ENCODE data around the gene TRIM9.

TRIM9 gene

GRCh38 chr14:51084962-51085361, 9.9 kb downstream of the TRIM9 start:
- no peak overlapping the region for H3K4me2 ChIP-seq (ENCODE audit: low read depth, low read length)
- no peaks in the 10 kb centered on the region for H3K79me2 ChIP-seq (ENCODE audit: low read length)
- H4K20me1 ChIP-seq (ENCODE audit: insufficient read depth, low read length): no peaks in the 10 kb centered on the region

GRCh38 chr14:51084507-51084906, 10.4 kb downstream of the TRIM9 start:
- H3F3A ChIP-seq (ENCODE audit: insufficient read depth, low read length): peaks cover 5% of the 10 kb centered on the region; the same call in 1 of the 2 replicates
- no peak overlapping the region for H3K4me2 ChIP-seq (ENCODE audit: low read depth, low read length)
- H3K9me2 ChIP-seq (replicated peaks; ENCODE audit: insufficient read depth, low read length): no peaks in the 10 kb centered on the region
- no peak for DNase-seq
- TF ChIP-seq EZH2phosphoT487 (IDR thresholded peaks at IDR 0.05; ENCODE audit: low read length): no peak
- H3K27me3 ChIP-seq (replicated peaks; ENCODE audit: insufficient read depth, low read length): no peaks in the 10 kb centered on the region
- no peaks in the 10 kb centered on the region for H4K20me1 ChIP-seq (ENCODE audit: insufficient read depth, low read length)
- 0 out of 2 replicates have a peak, but pooled peaks cover 6% of the 10 kb centered on the region for H3K4me1 ChIP-seq (ENCODE audit: low read length)
- no peak overlapping the region for H3K9ac ChIP-seq (ENCODE audit: low read length)
- H3K79me2 ChIP-seq (ENCODE audit: low read length): no peaks in the 10 kb centered on the region
- H3K36me3 ChIP-seq (replicated peaks; ENCODE audit: insufficient read depth, low read length): no peaks in the 10 kb centered on the region
- no peaks in the 10 kb centered on the region for H3K9me3 ChIP-seq (replicated peaks; ENCODE audit: insufficient read depth, low read length)
- no peak overlapping the region for H3K27ac ChIP-seq (ENCODE audit: low read length)
- H2AFZ ChIP-seq (ENCODE audit: low read length): no peak overlapping the region
- H3K4me3 ChIP-seq (ENCODE audit: low read length): no peak overlapping the region

More at GRCh38 chr14:51084962-51085361, 9.9 kb downstream of the TRIM9 start:
- Histone ChIP-seq H3K9me2 (replicated peaks; ENCODE audit: insufficient read depth, low read length) (no peaks in the 10 kb centered on the region), H3K36me3 (replicated peaks; ENCODE audit: insufficient read depth, low read length) (no peaks in the 10 kb centered on the region), H3F3A (ENCODE audit: insufficient read depth, low read length) (peaks cover 5% of the 10 kb centered on the region; the same call in 1 of the 2 replicates), H3K9me3 (replicated peaks; ENCODE audit: insufficient read depth, low read length) (no peaks in the 10 kb centered on the region), H3K4me3 (ENCODE audit: low read length) (no peak overlapping the region), H3K27ac (ENCODE audit: low read length) (no peak overlapping the region), H3K4me1 (ENCODE audit: low read length) (0 out of 2 replicates have a peak, but pooled peaks cover 6% of the 10 kb centered on the region), H3K9ac (ENCODE audit: low read length) (no peak overlapping the region), H3K27me3 (replicated peaks; ENCODE audit: insufficient read depth, low read length) (no peaks in the 10 kb centered on the region), H2AFZ (ENCODE audit: low read length) (no peak overlapping the region)
- TF ChIP-seq CTCF (IDR thresholded peaks at IDR 0.05; ENCODE audit: low read length) (no peak), EZH2phosphoT487 (IDR thresholded peaks at IDR 0.05; ENCODE audit: low read length) (no peak), EZH2 (optimal IDR thresholded peaks at IDR 0.05; ENCODE audit: low read depth, low read length) (no peak)
- no peak for DNase-seq

- no peaks in the 10 kb centered on the region for H3K9me2 ChIP-seq (replicated peaks; ENCODE audit: insufficient read depth, low read length)
- peaks cover 5% of the 10 kb centered on the region; the same call in 1 of the 2 replicates for H3F3A ChIP-seq (ENCODE audit: insufficient read depth, low read length)
- H3K27me3 ChIP-seq (replicated peaks; ENCODE audit: insufficient read depth, low read length): no peaks in the 10 kb centered on the region
- no peaks in the 10 kb centered on the region for H3K9me3 ChIP-seq (replicated peaks; ENCODE audit: insufficient read depth, low read length)
- 0 out of 2 replicates have a peak, but pooled peaks cover 6% of the 10 kb centered on the region for H3K4me1 ChIP-seq (ENCODE audit: low read length)
- no peak overlapping the region for H3K4me2 ChIP-seq (ENCODE audit: low read depth, low read length)
- no peak for DNase-seq
- H3K27ac ChIP-seq (ENCODE audit: low read length): no peak overlapping the region
- no peak overlapping the region for H3K4me3 ChIP-seq (ENCODE audit: low read length)
- no peak overlapping the region for H2AFZ ChIP-seq (ENCODE audit: low read length)
- H3K36me3 ChIP-seq (replicated peaks; ENCODE audit: insufficient read depth, low read length): no peaks in the 10 kb centered on the region
- no peak for TF ChIP-seq EZH2phosphoT487 (IDR thresholded peaks at IDR 0.05; ENCODE audit: low read length)
- no peak for TF ChIP-seq EZH2 (optimal IDR thresholded peaks at IDR 0.05; ENCODE audit: low read depth, low read length)
- no peak for TF ChIP-seq CTCF (IDR thresholded peaks at IDR 0.05; ENCODE audit: low read length)
- H4K20me1 ChIP-seq (ENCODE audit: insufficient read depth, low read length): no peaks in the 10 kb centered on the region
- no peak overlapping the region for H3K9ac ChIP-seq (ENCODE audit: low read length)
- no peaks in the 10 kb centered on the region for H3K79me2 ChIP-seq (ENCODE audit: low read length)
Observed at GRCh38 chr14:51082349-51082748, 12.6 kb downstream of the TRIM9 start.

GRCh38 chr14:51081712-51082111, 13.2 kb downstream of the TRIM9 start:
- TF ChIP-seq CTCF (IDR thresholded peaks at IDR 0.05; ENCODE audit: low read length) (no peak), EZH2 (optimal IDR thresholded peaks at IDR 0.05; ENCODE audit: low read depth, low read length) (no peak), EZH2phosphoT487 (IDR thresholded peaks at IDR 0.05; ENCODE audit: low read length) (no peak)
- peaks cover 3% of the 10 kb centered on the region; the same call in 1 of the 2 replicates for H3F3A ChIP-seq (ENCODE audit: insufficient read depth, low read length)
- no peak overlapping the region for H3K27ac ChIP-seq (ENCODE audit: low read length)
- H3K36me3 ChIP-seq (replicated peaks; ENCODE audit: insufficient read depth, low read length): no peaks in the 10 kb centered on the region
- H3K4me1 ChIP-seq (ENCODE audit: low read length): 0 out of 2 replicates have a peak, but pooled peaks cover 6% of the 10 kb centered on the region
- no peak overlapping the region for H3K4me2 ChIP-seq (ENCODE audit: low read depth, low read length)
- H3K27me3 ChIP-seq (replicated peaks; ENCODE audit: insufficient read depth, low read length): no peaks in the 10 kb centered on the region
- H3K4me3 ChIP-seq (ENCODE audit: low read length): no peak overlapping the region
- no peaks in the 10 kb centered on the region for H4K20me1 ChIP-seq (ENCODE audit: insufficient read depth, low read length)
- no peak overlapping the region for H3K9ac ChIP-seq (ENCODE audit: low read length)
- no peaks in the 10 kb centered on the region for H3K9me3 ChIP-seq (replicated peaks; ENCODE audit: insufficient read depth, low read length)
- no peaks in the 10 kb centered on the region for H3K79me2 ChIP-seq (ENCODE audit: low read length)
- H3K9me2 ChIP-seq (replicated peaks; ENCODE audit: insufficient read depth, low read length): no peaks in the 10 kb centered on the region
- H2AFZ ChIP-seq (ENCODE audit: low read length): no peak overlapping the region
- DNase-seq: no peak
